GM12878 (cell line): ENCODE results near the gene MPP1.

Experiments used
- BHLHE40 ChIP-seq, 2 experiments: fragments of 450-650 bp in 1 of 2; IDR thresholded peaks; 2 replicates each; pipeline ENCODE4 v1.6.1; 2011 to 2017; ENCODE audit warnings: low read depth in 2 of 2, borderline replicate concordance in 1 of 2, improper control_type of control experiment in 1 of 2, low read length in 1 of 2, mild to moderate bottlenecking in 1 of 2
- CTCF ChIP-seq, 3 experiments: IDR thresholded peaks in 2 of 3; conservative IDR thresholded peaks in 1 of 3; 2 replicates each; pipeline ENCODE4 v1.5.1; 2011; ENCODE audit warnings: low read depth in 3 of 3, low read length in 3 of 3, mild to moderate bottlenecking in 3 of 3, control low read depth in 2 of 3, moderate library complexity in 2 of 3, inconsistent platforms in 1 of 3, mixed read lengths in 1 of 3; ENCODE audit not compliant: control insufficient read depth in 2 of 3, insufficient read depth in 1 of 3; ENCODE audit errors: extremely low read depth in 1 of 3
- EZH2 ChIP-seq: IDR thresholded peaks from 2 replicates; pipeline ENCODE4 v1.6.1; 2012; ENCODE audit warnings: low read depth, mild to moderate bottlenecking, control low read depth, inconsistent platforms, low read length, borderline replicate concordance; ENCODE audit not compliant: control insufficient read depth
- MXI1 ChIP-seq: fragments of 150-350 bp; IDR thresholded peaks from 2 replicates; pipeline ENCODE4 v1.6.1; 2011; ENCODE audit warnings: low read depth, mild to moderate bottlenecking, inconsistent platforms, low read length, improper control_type of control experiment
- NKRF ChIP-seq: fragments of 450-650 bp; conservative IDR thresholded peaks from 2 replicates; pipeline ENCODE4 v1.6.1; 2017; ENCODE audit warnings: mild to moderate bottlenecking, moderate library complexity
- POLR2A ChIP-seq: IDR thresholded peaks from 2 replicates; pipeline ENCODE4 v1.6.1; 2011; ENCODE audit warnings: low read depth, mild to moderate bottlenecking, low read length
- SMC3 ChIP-seq: IDR thresholded peaks from 2 replicates; pipeline ENCODE4 v1.6.1; 2011; ENCODE audit warnings: low read length, improper control_type of control experiment, borderline replicate concordance
- YY1 ChIP-seq: IDR thresholded peaks from 2 replicates; pipeline ENCODE4 v1.6.1; 2011; ENCODE audit warnings: low read depth, mild to moderate bottlenecking, low read length
- TF ChIP-seq, protein P1 (sequence below): IDR thresholded peaks from 2 replicates; pipeline ENCODE4 v1.6.1; 2011; ENCODE audit warnings: borderline replicate concordance, low read depth, mild to moderate bottlenecking, moderate library complexity, low read length; ENCODE audit not compliant: insufficient read depth, poor library complexity, severe bottlenecking

DNA sequence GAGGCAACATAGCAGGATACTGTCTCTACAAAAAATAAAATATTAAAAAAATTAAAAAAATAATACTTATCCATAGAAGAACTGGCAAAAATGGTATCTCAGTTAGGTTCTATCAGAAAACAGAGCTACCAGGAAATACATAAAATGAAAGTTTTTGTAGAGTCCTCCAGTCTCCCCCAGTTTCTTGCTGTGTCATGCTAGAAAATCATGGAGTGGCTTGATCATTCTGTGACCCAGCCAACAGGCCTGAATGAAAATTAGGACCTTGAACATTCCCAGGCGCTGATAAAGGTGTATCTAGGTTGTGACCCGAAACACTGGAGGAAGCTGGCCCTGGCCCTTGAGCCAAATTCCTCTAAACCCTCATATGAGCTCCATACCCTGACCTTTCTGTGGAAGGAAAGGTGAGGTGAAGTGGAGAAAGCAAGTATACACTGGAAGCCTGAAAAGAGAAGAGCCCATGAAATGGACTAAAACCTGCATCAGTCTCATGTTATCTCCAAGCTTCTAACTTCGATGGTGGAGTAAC is 28.5 kb upstream of the MPP1 start:
- no peak for TF ChIP-seq MXI1
- TF ChIP-seq NKRF: no peak
- TF ChIP-seq, protein P1, sequence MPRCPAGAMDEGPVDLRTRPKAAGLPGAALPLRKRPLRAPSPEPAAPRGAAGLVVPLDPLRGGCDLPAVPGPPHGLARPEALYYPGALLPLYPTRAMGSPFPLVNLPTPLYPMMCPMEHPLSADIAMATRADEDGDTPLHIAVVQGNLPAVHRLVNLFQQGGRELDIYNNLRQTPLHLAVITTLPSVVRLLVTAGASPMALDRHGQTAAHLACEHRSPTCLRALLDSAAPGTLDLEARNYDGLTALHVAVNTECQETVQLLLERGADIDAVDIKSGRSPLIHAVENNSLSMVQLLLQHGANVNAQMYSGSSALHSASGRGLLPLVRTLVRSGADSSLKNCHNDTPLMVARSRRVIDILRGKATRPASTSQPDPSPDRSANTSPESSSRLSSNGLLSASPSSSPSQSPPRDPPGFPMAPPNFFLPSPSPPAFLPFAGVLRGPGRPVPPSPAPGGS: no peak
- TF ChIP-seq POLR2A: no peak
- TF ChIP-seq CTCF (IDR thresholded peaks at IDR 0.05 in 2 of 3, conservative IDR thresholded peaks at IDR 0.05 in 1 of 3; ENCODE audit: control insufficient read depth in 2 of 3, extremely low read depth in 1 of 3, insufficient read depth in 1 of 3, low read depth in 3 of 3, low read length in 3 of 3): no peak
- TF ChIP-seq EZH2: no peak
- no peak for TF ChIP-seq SMC3
- no peak for TF ChIP-seq BHLHE40 (IDR thresholded peaks at IDR 0.05; ENCODE audit: borderline replicate concordance in 1 of 2, low read depth in 2 of 2, low read length in 1 of 2)
- TF ChIP-seq YY1: no peak
